8988T (cell line): Measurements from ENCODE around the gene GBP5.
"Not testable (repeated sequence)": the region's sequence is repeated elsewhere in the genome, so short reads cannot be mapped to it uniquely, and the experiment has no call there.

ENCODE experiments used
- DNase-seq: peaks from one replicate; pipeline ENCODE4 v3.0.0; 2011

GBP5 gene, protein sequence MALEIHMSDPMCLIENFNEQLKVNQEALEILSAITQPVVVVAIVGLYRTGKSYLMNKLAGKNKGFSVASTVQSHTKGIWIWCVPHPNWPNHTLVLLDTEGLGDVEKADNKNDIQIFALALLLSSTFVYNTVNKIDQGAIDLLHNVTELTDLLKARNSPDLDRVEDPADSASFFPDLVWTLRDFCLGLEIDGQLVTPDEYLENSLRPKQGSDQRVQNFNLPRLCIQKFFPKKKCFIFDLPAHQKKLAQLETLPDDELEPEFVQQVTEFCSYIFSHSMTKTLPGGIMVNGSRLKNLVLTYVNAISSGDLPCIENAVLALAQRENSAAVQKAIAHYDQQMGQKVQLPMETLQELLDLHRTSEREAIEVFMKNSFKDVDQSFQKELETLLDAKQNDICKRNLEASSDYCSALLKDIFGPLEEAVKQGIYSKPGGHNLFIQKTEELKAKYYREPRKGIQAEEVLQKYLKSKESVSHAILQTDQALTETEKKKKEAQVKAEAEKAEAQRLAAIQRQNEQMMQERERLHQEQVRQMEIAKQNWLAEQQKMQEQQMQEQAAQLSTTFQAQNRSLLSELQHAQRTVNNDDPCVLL

DNA sequence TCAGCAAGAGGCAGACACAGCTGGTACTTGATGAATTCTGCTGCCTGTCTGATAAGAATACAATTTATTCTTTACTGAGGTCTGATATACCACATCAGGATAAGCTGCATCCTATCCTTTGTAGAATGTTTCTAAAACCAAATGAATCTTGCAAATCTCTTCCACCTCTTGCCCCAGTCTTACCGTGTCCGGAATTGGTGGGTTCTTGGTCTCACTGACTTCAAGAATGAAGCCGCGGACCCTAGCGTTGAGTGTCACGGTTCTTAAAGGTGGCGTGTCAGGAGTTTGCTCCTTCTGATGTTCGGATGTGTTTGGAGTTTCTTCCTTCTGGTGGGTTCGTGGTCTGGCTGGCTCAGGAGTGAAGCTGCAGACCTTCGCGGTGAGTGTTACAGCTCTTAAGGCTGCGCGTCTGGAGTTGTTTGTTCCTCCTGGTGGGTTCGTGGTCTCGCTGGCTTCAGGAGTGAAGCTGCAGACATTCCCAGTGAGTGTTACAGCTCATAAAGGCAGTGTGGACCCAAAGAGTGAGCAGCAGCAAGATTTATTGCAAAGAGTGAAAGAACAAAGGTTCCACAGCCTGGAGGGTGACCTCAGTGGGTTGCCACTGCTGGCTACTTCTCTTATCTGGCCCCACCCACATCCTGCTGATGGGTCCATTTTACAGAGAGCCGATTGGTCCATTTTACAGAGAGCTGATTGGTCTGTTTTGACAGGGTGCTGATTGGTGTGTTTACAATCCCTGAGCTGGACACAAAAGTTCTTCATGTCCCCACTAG lies at the start of gene GBP5:
TSS of gene GBP5 (minus strand) at position 592 of the 773 bp plus-strand sequence. CDS start 3,305 bp downstream, outside the sequence.
- DNase-seq: not testable (repeated sequence)

DNA sequence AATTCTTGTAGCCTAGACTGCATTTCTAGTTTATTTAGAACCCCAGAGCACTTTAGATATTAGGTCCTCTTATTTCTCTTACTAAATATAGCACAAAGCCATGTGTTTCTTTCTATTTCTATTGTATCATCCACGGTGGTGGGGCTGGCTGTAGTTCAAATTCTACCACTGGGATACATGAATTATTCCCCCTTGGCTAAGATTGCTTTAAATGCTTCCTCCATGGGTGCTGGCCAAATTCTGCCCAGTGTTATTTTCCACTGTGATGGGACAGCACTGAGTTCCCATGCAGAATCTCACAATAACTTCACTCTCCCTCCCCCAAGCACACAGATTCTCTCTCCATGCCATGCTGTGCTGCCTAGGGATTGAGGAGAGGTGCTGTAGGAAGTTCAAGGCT lies 49.7 kb upstream of the GBP5 start:
- no peak for DNase-seq

DNA sequence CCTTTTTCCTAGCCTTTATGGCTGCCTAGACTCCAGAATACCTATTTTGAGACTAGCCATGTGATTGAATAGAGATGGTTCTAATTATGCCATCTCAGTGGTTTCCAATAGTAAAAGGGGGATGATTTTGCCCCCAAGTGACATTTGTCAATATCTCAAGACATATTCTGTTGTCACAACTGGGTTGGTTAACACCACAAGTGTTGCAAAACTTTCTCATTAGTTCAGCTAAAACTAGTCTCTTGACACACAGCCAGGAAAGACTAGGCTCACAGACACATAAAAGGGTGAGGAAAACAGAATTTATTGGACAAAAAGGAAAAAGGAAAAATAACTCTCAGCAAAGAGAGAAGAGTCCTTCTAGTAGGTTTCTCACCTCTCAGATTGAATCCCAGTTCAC lies 39.9 kb upstream of the GBP5 start:
- no peak for DNase-seq

DNA sequence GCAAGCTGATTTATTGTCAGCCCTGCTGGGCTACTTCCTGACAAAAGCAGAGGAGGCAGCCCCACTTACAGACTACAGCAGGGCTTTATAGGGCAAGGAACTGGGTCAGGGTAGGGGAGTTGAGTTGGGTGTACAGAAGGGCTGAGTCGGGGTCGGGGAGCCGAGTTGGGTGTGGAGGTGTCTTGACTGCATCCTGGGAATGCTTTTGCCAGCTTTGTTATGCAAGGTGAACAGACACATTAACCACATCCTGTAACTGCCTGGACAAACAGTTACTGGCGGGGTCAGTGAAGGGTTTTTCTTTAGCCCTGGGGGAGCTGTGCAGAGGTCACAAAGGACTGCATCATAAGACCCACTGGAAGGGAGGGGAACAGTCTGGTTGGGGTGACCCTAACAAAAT lies 39.1 kb upstream of the GBP5 start:
- DNase-seq: no peak

DNA sequence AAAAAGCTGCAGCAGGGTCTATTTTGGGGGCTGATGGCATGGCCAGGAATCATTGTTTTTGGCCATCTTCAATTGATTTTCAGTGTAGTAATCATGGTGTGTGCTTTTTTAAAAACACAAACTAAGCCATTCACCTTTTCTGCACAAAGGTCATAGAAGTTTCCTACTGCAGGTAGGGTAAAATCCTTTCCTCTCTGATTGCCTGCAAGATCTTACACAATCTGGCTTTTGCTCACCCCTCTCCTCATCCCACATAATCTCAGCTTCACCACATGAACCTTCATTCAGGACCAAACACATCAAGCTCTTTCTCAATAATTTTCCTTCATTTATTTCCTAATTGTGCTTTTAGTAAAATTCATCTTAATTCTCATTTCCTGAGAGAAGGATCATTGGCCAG lies 38.3 kb upstream of the GBP5 start:
- DNase-seq: no peak

DNA sequence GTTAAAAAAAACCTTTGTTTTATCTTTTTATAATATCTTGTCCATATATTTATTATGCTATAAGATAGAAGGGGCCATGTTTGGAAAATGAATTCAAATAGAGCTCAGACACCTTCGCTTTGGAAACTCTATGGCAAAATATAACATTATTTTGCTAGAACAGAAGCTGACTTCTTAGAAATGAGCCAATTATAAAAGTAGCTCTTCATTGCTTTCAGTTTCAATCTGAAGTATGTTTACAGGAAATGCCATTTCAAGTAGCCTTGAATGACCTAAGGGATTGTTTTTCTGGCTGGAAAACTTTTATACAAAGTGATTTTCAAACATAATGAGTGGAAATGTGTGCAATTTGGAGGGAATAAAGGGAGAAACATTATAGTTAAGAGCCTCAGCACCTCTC lies 37.8 kb upstream of the GBP5 start:
- no peak for DNase-seq

DNA sequence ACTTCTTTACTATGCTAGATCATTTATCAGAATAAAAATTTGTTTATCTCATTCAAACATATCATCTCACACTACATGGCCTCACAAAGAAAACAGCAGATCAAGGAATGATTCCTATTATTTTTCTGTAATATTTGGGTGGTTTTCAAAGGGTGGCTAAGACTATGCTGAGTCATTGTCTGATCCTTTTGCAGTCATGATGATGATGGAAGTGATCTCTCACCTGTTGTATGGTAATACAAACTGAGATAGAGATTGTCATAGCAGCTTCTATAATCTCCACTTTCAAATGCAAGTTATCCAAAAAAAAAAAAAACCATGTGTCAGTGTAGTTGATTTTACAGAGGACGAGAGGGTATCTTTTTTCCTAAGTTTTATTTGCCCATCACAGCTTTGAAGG lies 37.2 kb upstream of the GBP5 start:
- no peak for DNase-seq

DNA sequence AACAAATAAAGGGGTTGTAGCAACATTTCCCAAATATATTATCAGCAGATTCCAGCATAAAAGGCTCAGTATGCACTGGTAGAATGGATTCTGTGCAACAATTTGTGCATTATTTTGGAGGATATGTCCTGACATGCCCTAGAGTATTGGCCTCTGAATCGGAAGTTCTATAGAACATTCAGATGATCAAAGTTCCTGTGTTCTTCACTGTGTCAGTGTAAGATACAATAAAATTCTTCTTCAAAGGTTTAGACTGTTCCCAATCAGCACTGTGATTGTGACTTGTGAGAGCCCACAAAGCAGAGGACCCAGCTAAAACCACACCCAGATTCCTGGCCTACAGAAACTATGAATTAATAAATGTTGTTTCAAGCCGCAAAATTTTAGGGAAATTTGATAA lies 33.6 kb upstream of the GBP5 start:
- no peak for DNase-seq

DNA sequence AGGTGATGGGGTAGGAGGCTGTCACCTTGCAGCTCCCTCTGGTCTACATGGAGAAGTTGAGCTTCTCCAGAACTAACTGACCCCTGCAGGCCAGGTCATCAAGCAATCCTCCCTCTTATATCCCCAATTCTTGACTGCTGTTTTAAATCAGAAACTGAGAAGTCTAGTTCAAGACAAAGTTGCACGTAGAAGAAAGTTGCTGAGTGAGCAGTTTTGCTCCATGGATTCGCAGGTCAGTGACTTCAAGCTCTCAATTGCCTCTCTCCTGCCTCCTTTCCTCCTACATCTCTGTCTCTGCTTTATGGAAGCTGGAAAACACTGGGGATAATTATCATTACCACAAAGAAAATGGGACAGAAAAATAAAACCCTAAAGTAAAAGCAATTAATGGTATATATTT lies 32.8 kb upstream of the GBP5 start:
- DNase-seq: no peak

DNA sequence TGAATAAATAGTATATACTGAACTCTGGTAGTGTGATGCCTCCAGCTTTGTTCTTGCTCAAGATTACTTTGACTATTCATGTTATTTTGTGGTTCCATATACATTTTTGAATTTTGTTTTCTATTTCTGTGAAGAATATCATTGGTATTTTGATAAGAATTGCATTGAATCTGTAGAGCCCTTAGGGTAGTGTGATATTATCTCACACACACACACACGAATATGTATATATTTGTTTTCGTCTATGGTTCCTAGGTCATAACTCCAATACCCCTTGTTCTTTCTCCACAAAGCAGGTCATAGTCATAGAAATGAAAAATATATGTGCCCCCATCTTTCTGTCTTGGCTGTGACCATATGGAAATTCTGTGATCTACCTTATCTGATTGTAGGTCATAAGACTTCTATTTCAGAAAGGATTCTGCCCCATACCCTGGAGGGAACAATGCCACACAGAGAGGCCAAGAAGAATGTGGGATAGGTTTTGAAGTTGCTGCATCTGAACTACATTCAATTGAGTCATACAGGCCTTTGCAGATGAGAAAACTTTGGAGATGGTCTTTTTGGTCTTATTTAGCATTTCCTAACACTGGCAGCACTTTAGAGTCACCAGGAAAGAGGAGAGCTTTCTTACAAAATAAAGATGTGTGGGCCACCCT lies 32.0 kb upstream of the GBP5 start:
- no peak for DNase-seq

DNA sequence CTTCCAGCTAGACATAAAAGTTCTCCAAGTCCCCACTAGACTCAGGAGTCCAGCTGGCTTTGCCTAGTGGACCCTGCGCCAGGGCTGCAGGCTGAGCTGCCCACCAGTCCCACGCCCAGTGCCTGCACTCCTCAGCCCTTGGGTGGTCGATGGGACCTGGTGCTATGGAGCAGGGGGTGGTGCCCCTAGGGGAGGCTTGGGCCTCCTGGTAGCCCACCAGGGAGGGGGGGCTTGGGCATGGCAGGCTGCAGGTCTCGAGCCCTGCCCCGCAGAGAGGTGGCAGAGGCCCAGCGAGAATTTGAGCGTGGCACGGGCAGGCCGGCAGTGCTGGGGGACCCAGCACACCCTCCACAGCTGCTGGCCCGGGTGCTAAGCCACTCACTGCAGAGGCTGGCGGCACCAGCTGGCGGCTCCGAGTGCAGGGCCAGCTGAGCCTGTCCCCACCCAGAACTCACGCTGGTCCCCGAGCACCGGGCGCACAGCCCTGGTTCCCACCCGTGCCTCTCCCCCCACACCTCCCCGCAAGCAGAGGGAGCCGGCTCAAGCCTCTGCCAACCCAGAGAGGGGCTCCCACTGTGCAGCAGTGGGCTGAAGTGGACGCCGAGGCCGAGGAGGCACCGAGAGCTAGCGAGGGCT lies 30.2 kb upstream of the GBP5 start:
- no peak for DNase-seq

DNA sequence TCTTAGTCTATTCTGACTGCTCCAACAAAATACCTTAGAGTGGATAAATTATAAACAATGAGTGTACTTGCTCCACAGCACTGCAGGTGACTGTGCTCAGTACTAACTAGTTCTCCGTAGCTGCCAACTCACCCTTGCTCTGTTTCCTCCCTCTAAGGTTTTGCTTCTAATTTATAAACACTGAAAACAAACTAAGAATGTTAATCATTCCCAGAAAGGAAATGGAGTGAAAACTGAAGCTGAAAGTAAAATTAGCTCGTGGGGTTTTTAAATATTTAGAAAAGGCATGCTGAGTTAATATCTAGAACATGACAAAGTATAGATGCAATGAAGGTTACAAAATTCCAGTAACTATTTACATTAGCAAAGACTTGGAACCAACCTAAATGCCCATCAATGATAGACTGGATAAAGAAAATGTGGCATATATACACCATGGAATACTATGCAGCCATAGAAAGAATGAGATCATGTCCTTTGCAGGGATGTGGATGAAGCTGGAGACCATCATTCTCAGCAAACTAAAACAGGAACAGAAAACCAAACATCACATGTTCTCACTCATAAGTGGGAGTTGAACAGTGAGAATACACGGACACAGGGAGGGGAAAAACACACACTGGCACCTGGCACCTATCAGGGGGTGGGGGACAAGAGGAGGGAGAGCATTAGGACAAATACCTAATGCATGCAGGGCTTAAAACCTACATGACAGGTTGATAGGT lies 27.2 kb upstream of the GBP5 start:
- DNase-seq: not testable (repeated sequence)

DNA sequence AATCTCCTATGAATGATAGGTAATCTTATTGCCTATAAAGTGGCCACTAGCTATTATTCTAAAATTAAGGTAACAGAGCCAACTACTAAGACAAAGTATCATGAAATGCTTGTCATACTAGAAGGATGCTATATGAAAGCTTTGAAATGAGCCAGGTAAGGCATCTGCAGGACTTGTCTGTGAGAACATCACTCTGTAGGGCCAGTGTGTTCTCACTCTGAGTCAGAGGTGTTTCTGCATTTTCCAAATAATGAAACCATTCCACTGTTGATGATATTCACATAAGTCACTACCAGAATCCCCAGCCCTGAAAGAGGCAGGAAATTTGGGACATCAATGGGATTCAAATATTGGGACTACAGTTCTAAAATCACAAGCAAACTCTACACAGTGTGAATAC lies 25.8 kb upstream of the GBP5 start:
- DNase-seq: no peak

DNA sequence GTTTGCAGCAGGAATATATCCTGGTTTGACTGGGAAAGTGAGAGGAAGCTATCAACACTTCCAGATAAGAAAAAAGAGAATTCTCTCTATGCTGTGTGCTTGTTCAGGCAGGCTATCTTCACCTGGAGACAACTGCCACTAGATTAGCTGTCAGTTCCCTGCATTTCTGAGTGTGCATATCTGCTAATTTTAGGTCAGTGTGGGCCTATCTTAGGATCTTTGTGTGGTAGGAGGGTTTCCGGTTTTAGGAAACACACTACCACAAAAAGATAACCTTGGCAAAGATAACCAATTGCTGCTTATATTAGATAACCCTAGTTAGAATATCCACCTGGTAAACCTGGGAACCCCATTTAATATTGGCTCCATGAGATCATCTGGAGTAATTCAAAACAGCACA lies 22.5 kb upstream of the GBP5 start:
- DNase-seq: no peak

DNA sequence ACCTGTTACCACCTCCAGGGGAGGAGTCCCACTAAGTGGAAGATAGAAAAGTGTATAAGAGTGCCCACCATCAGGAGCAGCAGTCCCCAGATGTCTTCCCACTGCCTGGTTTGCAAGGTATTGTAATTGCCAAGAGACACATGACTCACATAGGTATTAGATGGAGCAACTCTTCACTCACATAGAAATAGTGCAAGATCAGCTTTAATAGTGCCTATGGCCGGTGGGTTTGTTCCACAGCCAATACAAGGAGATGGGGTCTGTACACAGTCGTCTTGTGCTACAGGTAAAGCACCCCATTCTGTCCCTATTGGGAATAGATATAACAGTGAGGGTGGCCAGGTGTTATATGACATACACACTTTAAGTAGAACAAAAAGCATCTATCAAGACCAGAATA lies 18.6 kb upstream of the GBP5 start:
- no peak for DNase-seq

DNA sequence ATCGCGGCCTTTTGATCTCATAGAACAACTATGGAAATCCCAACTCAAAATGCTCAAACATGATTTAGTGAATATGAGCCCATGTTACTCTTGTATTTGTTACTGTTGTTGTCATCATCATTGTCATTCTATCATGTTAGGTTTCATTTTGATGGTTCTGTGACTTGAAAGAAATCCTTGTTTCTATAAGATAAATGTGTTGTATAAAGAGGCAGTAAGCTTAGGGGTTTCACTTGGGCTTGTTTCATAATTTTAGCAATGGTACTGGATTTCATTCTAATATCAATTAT lies 15.3 kb upstream of the GBP5 start:
- no peak for DNase-seq

DNA sequence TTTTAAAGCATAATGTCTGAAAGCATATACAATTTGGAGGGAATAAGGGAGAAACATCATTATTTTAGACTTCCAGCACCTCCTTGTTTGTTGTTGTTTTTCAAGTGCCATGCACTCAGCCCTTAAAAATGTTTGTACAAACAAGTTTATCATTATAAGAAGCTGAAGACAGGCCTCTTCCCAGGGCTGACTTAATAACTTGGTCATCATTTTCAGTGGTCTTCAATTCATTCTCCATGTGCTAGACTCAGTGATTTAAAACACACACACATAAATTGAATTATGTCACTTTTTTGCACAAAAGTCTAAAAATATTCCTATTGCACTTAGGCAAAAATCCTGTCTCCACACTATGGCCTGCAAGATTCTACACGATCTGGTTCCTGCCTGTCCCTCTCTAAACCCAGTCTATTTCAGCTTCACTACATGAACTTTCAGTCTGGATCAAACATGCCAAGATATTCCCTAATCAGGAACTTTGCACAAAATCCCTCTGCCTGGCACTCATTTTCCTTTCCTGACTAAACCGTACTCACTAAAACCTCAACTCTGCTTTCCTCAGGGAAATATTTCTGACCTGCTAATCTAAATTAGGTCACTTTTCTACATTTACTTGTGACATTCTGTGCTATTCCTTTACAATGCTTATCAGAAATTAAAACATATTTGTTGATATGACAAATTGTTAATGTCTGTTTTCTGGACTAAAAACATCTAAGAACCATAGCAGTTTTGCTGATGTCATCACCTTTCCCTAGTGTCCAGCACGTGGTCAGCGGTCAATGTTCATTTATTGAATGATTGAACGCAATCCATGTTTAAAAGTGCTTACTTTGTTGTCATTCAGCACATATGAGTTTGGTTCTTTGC lies 14.8 kb upstream of the GBP5 start:
- no peak for DNase-seq

DNA sequence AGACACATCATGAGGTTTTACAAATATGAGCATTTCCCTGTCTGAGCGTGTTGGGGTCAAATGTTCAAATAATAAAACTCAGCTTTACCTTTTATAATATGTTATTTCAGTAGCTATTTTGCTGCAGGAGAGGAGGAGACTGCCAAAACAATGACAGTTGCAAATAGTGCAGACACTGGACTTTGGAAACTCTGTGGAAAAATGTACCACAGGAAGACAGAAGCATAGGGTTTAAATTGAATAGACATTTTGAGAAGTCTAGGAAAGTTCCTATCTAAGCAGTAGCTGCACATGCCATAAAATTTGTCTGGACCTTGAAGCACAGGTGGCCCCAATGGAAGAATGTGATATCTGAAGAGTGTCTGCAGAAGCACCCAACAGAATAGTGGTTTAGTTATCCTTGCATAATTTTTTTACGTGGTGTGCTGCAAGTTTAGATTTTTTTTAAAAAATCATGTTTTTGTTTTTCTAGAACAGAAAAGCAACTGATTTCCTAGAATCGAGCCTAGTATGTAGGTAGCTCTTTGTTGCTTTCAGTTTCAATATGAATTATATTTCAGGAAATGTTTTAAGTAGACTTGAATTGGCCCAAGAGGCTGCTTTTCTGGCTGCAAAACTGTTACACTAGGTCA lies 14.0 kb upstream of the GBP5 start:
- no peak for DNase-seq

DNA sequence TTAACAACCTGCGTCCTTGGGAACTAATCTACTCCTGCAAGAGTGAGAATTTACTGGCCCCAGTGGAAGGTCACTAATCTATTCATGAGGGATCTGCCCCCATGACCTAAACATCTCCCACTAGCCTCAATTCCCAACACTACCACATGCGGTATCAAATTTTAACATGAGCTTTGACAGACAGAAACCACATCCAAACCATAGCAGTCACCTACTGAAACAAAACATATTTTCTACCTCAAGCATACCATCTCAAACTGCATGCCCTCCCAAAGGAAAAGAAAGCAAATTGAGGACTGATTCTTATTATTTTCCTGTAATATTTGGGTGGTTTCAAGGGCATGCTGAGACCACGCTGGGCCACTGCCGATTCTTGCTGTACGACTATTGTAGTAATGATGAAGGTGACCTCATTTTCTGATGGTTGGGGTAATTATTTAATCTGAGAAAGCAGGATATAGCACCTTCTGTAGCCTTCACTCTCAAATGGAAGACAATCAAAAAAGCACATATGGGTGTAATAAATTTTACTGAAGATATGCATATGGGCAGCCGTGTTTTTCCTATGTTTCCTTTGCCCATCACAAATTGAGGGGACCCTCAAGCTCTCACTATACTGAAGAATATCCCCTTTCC lies 13.2 kb upstream of the GBP5 start:
- no peak for DNase-seq

DNA sequence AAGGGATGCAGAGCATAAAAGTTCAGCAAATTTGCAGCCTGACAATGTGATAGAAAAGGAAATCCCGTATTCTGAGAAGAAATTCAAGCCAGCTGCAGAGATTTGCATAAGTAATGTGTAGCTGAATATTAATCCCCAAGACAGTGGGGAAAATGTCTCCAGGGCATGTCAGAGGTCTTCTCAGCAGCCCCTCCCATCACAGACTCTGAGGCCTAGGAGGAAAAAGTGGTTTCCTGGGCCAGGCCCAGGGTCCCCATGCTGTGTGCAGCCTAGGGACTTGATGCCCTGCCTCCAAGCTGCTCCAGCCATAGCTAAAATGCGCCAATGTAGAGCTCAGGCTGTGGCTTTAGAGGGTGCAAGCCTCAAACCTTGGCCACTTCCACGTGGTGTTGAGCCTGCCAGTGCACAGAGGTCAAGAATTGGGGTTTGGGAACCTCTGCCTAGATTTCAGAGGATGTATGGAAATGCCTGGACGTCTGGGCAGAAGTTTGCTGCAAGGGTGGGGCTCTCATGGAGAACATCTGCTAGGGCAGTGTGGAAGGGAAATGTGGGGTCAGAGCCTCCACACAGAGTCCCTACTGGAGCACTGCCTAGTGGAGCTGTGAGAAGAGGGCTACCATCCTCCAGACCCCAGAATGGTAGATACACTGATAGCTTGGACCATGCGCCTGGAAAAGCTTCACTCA lies 11.6 kb upstream of the GBP5 start:
- DNase-seq: not testable (repeated sequence)
